Islet of Langerhans (tissue), 1 donor: ENCODE measurements around the gene RNF20.
"Not testable (repeated sequence)": the region's sequence is repeated elsewhere in the genome, so short reads cannot be mapped to it uniquely, and the experiment has no call there.

Experiments
- FAIRE-seq: peaks from one replicate; lab custom pipeline; 2011; peaks lifted over from hg19 to GRCh38; lab: Jason Lieb, UNC

The RNF20 gene, protein sequence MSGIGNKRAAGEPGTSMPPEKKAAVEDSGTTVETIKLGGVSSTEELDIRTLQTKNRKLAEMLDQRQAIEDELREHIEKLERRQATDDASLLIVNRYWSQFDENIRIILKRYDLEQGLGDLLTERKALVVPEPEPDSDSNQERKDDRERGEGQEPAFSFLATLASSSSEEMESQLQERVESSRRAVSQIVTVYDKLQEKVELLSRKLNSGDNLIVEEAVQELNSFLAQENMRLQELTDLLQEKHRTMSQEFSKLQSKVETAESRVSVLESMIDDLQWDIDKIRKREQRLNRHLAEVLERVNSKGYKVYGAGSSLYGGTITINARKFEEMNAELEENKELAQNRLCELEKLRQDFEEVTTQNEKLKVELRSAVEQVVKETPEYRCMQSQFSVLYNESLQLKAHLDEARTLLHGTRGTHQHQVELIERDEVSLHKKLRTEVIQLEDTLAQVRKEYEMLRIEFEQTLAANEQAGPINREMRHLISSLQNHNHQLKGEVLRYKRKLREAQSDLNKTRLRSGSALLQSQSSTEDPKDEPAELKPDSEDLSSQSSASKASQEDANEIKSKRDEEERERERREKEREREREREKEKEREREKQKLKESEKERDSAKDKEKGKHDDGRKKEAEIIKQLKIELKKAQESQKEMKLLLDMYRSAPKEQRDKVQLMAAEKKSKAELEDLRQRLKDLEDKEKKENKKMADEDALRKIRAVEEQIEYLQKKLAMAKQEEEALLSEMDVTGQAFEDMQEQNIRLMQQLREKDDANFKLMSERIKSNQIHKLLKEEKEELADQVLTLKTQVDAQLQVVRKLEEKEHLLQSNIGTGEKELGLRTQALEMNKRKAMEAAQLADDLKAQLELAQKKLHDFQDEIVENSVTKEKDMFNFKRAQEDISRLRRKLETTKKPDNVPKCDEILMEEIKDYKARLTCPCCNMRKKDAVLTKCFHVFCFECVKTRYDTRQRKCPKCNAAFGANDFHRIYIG

DNA sequence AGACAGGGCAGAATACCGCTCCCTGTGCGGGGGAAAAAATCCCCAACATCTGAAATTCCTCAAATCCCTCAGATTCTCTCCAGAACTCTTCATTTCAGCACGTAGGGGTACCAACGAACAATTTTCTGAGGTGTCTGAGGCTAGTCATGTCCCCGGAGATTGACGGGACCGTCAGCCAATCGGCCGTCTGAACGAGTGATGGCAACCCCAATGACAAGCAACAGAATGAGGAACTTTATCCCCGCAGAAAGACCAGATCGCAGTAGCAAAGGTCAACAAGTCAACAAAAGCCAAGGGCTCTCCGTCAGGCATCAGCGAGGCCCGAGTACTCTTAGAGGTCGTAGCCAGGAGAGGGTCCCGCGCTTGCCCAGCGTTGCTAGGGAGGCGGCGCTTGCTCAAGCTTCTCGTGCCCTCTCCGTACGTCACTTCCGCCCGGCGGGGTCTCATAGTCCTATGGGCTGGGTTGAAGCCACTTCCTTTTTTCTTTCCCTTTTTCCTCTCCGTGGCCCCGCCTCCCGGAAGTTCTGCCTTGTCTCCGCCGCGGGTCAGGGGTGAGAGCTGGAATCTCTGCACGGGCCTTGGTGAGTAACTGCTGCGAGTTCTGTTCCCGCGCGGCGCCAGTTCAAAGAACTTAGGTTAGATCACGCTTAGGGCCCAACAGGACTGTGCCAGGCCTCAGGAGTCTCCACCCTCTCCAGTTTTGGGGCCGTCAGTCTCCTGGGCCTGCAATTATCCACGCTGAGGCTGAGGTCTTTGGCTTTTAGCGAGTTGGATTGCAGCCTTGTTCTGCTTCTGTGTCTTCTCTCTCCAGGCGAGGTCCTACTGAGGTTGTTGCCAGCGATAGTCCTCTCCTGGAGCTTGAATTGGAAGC, at the start of gene RNF20:
Gene RNF20 (plus strand): TSS at position 520 of the 871 bp plus-strand sequence. CDS start 1,571 bp downstream, outside the sequence.
- peak; percentile 81 for FAIRE-seq

DNA sequence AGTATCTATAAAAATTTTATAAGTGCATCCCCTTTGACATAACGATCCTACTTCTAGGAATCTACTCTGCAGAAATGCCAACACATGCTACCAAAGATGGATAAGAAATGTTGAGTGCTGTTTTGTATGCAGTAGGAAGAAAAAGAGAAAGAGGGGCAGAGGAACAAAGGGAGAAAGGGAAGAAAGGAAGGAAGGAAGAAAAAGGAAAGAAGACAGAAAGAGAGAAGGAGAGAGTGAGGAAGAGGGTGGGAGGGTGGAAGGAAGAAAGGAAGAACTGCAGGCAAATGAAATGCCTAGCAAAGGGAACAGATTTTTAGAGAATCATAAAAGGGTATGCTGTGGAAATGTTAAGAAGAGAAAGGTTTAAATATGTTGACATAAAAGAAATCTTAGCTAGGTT, 49.6 kb upstream of the RNF20 start:
- no peak for FAIRE-seq

GRCh38 chr9:101485924-101486692, 47.5 kb upstream of the RNF20 start:
- FAIRE-seq, result no peak

DNA sequence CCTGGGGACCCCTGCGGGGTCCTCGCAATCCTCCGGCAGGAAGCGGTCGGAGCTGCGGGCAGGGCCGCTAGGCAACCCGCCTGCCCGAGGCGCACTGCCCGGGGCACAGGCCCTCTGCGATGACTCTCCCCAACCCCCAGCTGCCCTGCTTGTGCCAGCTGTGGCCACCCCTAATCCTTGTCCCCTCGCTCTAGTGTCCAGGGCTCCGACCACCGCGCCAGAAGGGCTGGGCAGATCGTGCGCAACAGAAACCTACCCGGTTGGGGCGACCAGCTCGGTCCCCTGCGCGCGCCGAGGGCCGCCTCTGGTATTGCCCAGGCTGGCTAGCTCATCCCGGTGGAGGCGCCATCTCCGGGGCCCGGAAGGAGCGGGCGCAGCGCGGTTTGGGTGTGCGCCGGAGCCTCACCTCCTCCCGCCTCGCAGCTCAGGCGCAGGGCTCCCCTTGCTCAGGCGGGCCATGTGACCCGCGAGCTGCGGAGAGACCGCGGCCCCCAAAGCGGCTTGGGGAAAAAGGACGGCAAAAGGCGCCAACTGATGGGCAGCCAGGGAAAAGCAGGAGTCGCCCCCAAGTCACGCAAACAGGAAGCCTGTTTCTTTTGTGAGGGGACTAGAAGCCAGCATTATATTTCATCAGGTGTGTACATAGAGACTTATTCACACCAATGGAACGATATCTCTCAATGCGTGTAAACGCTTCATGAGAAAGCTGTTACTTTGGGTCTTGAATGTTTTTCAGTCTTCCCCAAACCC, 46.8 kb upstream of the RNF20 start:
- peak; percentile 61 for FAIRE-seq

DNA sequence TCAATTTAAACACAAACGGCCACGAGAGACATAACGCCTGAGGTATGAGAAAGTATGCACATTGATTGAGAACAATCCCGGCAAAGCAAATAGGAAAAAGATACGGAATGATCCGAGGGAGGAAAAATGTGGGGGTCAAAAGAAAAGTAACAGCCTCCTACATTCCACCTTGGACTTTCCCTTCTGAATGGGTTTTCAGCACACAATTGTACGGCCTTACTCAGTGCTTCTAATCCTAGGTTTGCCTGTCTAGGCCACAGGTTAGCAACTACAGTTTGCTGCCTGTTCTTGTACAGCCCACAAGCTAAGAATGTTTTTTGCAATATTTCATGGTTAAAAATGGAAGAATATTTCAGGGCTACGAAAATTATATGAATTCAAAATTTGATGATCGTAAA, 46.2 kb upstream of the RNF20 start:
- no peak for FAIRE-seq

DNA sequence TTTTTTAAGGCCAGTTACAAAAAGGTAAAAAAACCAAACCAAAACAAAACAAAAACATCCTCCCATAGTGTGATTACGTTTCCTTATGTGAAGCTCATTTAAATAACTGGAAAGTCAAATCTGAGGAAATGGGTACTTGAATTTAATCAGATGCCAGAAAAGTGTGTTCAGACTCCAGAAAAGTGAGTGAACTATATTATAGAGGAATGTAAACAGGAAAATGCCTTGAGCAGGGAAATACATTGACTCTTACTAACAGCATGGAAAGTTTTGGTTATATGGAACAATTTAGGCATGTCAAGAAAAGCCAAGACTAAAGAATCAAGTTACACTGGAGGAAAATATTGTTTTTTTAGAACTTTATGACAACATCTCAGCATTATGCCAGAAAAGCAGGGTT, 37.8 kb upstream of the RNF20 start:
- FAIRE-seq, result no peak

GRCh38 chr9:101498323-101498722, 35.3 kb upstream of the RNF20 start:
- FAIRE-seq, result no peak

- no peak for FAIRE-seq
Observed at GRCh38 chr9:101504188-101504587, 29.5 kb upstream of the RNF20 start.

GRCh38 chr9:101508211-101508610, 25.4 kb upstream of the RNF20 start:
- FAIRE-seq, result no peak

DNA sequence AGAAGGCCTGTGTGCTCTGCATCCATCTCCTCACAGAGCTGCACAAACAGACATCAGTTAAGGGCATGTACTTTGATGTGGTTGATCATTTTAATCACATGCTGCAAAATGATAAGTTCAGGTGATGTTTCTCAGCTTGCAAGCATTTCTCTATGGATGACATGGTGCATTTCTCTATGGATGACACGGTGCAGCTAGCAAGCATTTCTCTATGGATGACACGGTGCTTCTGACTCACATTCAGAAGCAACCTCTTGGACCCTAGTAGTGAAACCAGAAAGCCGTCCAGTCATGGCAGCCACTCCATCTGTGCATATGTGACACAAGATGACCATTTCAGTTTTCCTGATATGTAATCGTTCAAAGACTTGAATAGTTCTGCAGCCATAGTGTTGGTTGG, 24.1 kb upstream of the RNF20 start:
- no peak for FAIRE-seq

GRCh38 chr9:101510459-101510858, 23.2 kb upstream of the RNF20 start:
- FAIRE-seq, result no peak

GRCh38 chr9:101511009-101511408, 22.6 kb upstream of the RNF20 start:
- FAIRE-seq, result no peak

DNA sequence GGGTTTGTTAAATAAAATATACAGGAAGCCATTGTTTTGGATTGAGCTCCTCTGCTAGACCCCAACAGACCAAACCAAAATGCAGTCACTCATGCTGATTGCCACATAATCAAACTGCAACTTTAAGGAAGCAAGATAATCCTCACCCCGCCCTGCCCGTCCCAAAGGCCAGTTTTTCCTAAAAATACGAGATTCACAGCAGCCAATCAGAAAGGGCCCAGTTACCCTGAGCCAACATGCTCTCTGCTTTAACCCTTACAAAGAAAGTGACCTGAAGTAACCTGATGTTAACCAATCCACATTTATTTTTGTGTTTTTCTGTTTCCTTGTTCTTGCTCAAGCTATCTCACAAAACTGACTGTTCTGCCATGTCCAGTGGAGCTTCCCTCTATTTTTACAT, 21.5 kb upstream of the RNF20 start:
- no peak for FAIRE-seq

GRCh38 chr9:101513351-101513750, 20.3 kb upstream of the RNF20 start:
- no peak for FAIRE-seq

DNA sequence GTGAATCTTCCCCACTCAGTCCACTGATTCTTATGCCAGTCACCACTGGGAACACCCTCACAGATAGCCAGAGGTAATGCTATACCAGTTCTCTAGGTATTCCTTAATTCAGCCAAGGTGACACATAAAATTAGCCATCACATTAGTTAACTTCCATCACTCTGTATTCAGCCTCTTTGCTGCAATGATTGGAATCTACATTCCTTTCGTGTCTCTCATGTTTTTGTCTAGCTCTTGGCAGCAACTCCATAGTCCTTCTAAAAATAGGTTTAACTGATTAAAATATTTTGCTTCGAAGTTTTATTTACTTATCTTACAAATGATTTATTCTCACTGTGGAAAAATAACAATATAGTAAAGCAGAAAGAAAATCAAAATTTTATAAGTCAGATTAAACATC, 19.6 kb upstream of the RNF20 start:
- peak; percentile 5 for FAIRE-seq

GRCh38 chr9:101516655-101517054, 17.0 kb upstream of the RNF20 start:
- FAIRE-seq, result no peak

- FAIRE-seq, result not testable (repeated sequence)
Observed at GRCh38 chr9:101518489-101518888, 15.2 kb upstream of the RNF20 start.

- FAIRE-seq, result no peak
Observed at GRCh38 chr9:101524371-101524770, 9.3 kb upstream of the RNF20 start.

GRCh38 chr9:101527066-101527465, 6.6 kb upstream of the RNF20 start:
- FAIRE-seq, result no peak

- FAIRE-seq, result no peak
Observed at GRCh38 chr9:101528015-101528414, 5.6 kb upstream of the RNF20 start.
